GM12865 (cell line): ENCODE data around the gene DSCAM.

Experiments
- DNase-seq: peaks from one replicate; pipeline ENCODE4 v3.0.0; 2010; ENCODE audit warnings: low read depth
- H3K4me3 ChIP-seq: 2 replicates; pipeline ENCODE4 v1.5.1; 2011; ENCODE audit warnings: mild to moderate bottlenecking, low read depth, low read length, control low read depth
- CTCF ChIP-seq: IDR thresholded peaks from 2 replicates; pipeline ENCODE4 v1.5.1; 2011; ENCODE audit warnings: low read length, control low read depth, low read depth, inconsistent platforms; ENCODE audit not compliant: insufficient read depth; ENCODE audit errors: missing control alignments

DSCAM gene

GRCh38 chr21:40128891-40129290, 718.1 kb downstream of the DSCAM start:
- H3K4me3 ChIP-seq, result no peak overlapping the region
- TF ChIP-seq CTCF, result no peak
- DNase-seq, result no peak

- peak; percentile 50 for TF ChIP-seq CTCF
- DNase-seq, result no peak
- H3K4me3 ChIP-seq, result no peak overlapping the region
Measured at GRCh38 chr21:40120940-40121575, 725.9 kb downstream of the DSCAM start.

GRCh38 chr21:40118527-40118926, 728.4 kb downstream of the DSCAM start:
- H3K4me3 ChIP-seq, result no peak overlapping the region
- no peak for TF ChIP-seq CTCF
- no peak for DNase-seq

GRCh38 chr21:40117236-40117635, 729.7 kb downstream of the DSCAM start:
- TF ChIP-seq CTCF, result no peak
- no peak for DNase-seq
- H3K4me3 ChIP-seq, result no peak overlapping the region

GRCh38 chr21:40115775-40116174, 731.2 kb downstream of the DSCAM start:
- H3K4me3 ChIP-seq, result no peak overlapping the region
- no peak for TF ChIP-seq CTCF
- DNase-seq, result no peak

- no peak for DNase-seq
- H3K4me3 ChIP-seq, result no peak overlapping the region
- TF ChIP-seq CTCF, result no peak
Measured at GRCh38 chr21:40102682-40103081, 744.3 kb downstream of the DSCAM start.

- H3K4me3 ChIP-seq, result no peak overlapping the region
- TF ChIP-seq CTCF, result no peak
- DNase-seq, result no peak
Measured at GRCh38 chr21:40099809-40100208, 747.1 kb downstream of the DSCAM start.
